HG02870 (cell line): ENCODE data around the gene CNTN6.

Experiments used
- ATAC-seq: cut with Tn5 transposase; IDR thresholded peaks from one replicate; pipeline ENCODE4 v1.9.1; 2021; ENCODE audit warnings: mild to moderate bottlenecking, moderate library complexity; ENCODE audit not compliant: unreplicated experiment

Gene CNTN6

GRCh38 chr3:1092771-1093170, at the start of gene CNTN6:
Gene CNTN6 (plus strand): TSS chr3:1093024. CDS start chr3:1148009, 54,985 bp downstream.
- no peak for ATAC-seq

- no peak for ATAC-seq
Observed at GRCh38 chr3:1048558-1048957, 44.3 kb upstream of the CNTN6 start.

GRCh38 chr3:1055870-1056269, 37.0 kb upstream of the CNTN6 start:
- no peak for ATAC-seq

GRCh38 chr3:1056744-1057143, 36.1 kb upstream of the CNTN6 start:
- ATAC-seq, result no peak

GRCh38 chr3:1057436-1057835, 35.4 kb upstream of the CNTN6 start:
- no peak for ATAC-seq

- no peak for ATAC-seq
Observed at GRCh38 chr3:1068985-1069384, 23.8 kb upstream of the CNTN6 start.

GRCh38 chr3:1072041-1072440, 20.8 kb upstream of the CNTN6 start:
- no peak for ATAC-seq

- no peak for ATAC-seq
Observed at GRCh38 chr3:1079662-1080061, 13.2 kb upstream of the CNTN6 start.

GRCh38 chr3:1082108-1082507, 10.7 kb upstream of the CNTN6 start:
- peak; percentile 61 for ATAC-seq

- no peak for ATAC-seq
Observed at GRCh38 chr3:1087066-1087560, 5.7 kb upstream of the CNTN6 start.

- no peak for ATAC-seq
Observed at GRCh38 chr3:1088503-1088902, 4.3 kb upstream of the CNTN6 start.

GRCh38 chr3:1091286-1091685, 1.5 kb upstream of the CNTN6 start:
- ATAC-seq, result no peak

- no peak for ATAC-seq
Observed at GRCh38 chr3:1092061-1092460, 763 bp upstream of the CNTN6 start.

- ATAC-seq, result no peak
Observed at GRCh38 chr3:1093217-1093616, 393 bp downstream of the CNTN6 start.

GRCh38 chr3:1103525-1103924, 10.7 kb downstream of the CNTN6 start:
- ATAC-seq, result no peak

GRCh38 chr3:1117843-1118473, 25.1 kb downstream of the CNTN6 start:
- no peak for ATAC-seq

- no peak for ATAC-seq
Observed at GRCh38 chr3:1131166-1131565, 38.3 kb downstream of the CNTN6 start.

GRCh38 chr3:1135194-1135593, 42.4 kb downstream of the CNTN6 start:
- no peak for ATAC-seq

GRCh38 chr3:1138036-1138435, 45.2 kb downstream of the CNTN6 start:
- no peak for ATAC-seq

GRCh38 chr3:1139071-1139470, 46.2 kb downstream of the CNTN6 start:
- no peak for ATAC-seq

GRCh38 chr3:1147326-1147725, 54.5 kb downstream of the CNTN6 start:
- ATAC-seq, result no peak

- no peak for ATAC-seq
Observed at GRCh38 chr3:1147819-1148218, 55.0 kb downstream of the CNTN6 start.

- no peak for ATAC-seq
Observed at GRCh38 chr3:1164101-1164500, 71.3 kb downstream of the CNTN6 start.
